Spleen (tissue), 11 donors: ENCODE measurements around the gene CPLX1. TPM values are rescaled to one million over a fixed set of nuclear protein-coding genes. Genes with fewer than 3 reads are reported as not detected.

Source experiments
- DNase-seq: peaks from one replicate; pipeline ENCODE4 v3.0.0-alpha.2; 2020
- H3K27ac ChIP-seq, 8 donors: fragments of 200-600 bp; sonication (generic) in 7 of 8; 1 replicate in 4 of 8; 2 replicates in 4 of 8; pipeline versions ENCODE4 v1.5.0 to v1.8.0; 2016 to 2021; ENCODE audit warnings: inconsistent platforms in 4 of 8, mild to moderate bottlenecking in 4 of 8, moderate library complexity in 1 of 8
- H3K27me3 ChIP-seq, 7 donors: fragments of 200-600 bp; sonication (generic) in 6 of 7; replicated peaks in 1 of 7; 1 replicate in 4 of 7; 2 replicates in 3 of 7; pipeline versions ENCODE4 v1.5.0 to v1.8.0; 2016 to 2021; ENCODE audit warnings: inconsistent platforms in 3 of 7, mild to moderate bottlenecking in 1 of 7
- H3K36me3 ChIP-seq, 6 donors: fragments of 200-600 bp; sonication (generic) in 5 of 6; 1 replicate in 4 of 6; 2 replicates in 2 of 6; pipeline versions ENCODE4 v1.5.0 to v1.8.0; 2016 to 2021; ENCODE audit warnings: inconsistent platforms in 2 of 6
- H3K4me1 ChIP-seq, 6 donors: fragments of 200-600 bp; sonication (generic) in 5 of 6; 1 replicate in 3 of 6; 2 replicates in 3 of 6; pipeline versions ENCODE4 v1.5.0 to v1.8.0; 2016 to 2021; ENCODE audit warnings: inconsistent platforms in 3 of 6
- H3K4me3 ChIP-seq, 8 donors: fragments of 200-600 bp; sonication (generic) in 7 of 8; 1 replicate in 4 of 8; 2 replicates in 4 of 8; pipeline versions ENCODE4 v1.5.0 to v1.8.0; 2016 to 2021; ENCODE audit warnings: inconsistent platforms in 4 of 8, mild to moderate bottlenecking in 4 of 8, moderate library complexity in 2 of 8
- H3K9me3 ChIP-seq, 8 donors: fragments of 200-600 bp; sonication (generic) in 7 of 8; 1 replicate in 4 of 8; 2 replicates in 4 of 8; pipeline versions ENCODE4 v1.5.0 to v1.8.0; 2016 to 2021; ENCODE audit warnings: inconsistent platforms in 4 of 8
- CTCF ChIP-seq, 11 experiments: fragments of 200-600 bp in 7 of 11; fragments of 450-650 bp in 4 of 11; sonication (generic) in 4 of 11; IDR thresholded peaks in 8 of 11; conservative IDR thresholded peaks in 3 of 11; 1 replicate in 7 of 11; 2 replicates in 4 of 11; pipeline versions ENCODE4 v1.4.0 to v1.8.0; 2016 to 2021; ENCODE audit warnings: antibody characterized with exemption in 11 of 11, inconsistent platforms in 4 of 11, mild to moderate bottlenecking in 1 of 11
- POLR2A ChIP-seq, 3 donors: fragments of 450-650 bp; IDR thresholded peaks; one replicate each; pipeline ENCODE4 v1.5.1; 2017; ENCODE audit warnings: antibody characterized with exemption in 3 of 3, mild to moderate bottlenecking in 1 of 3
- POLR2AphosphoS5 ChIP-seq, 3 donors: sonication (generic); formaldehyde crosslinking; IDR thresholded peaks; one replicate each; pipeline ENCODE4 v1.5.1; 2017; ENCODE audit warnings: antibody characterized with exemption in 3 of 3
- WGBS, 5 donors: extraction: QIAGEN DNeasy Blood & Tissue Kit in 3 of 5; methylation state at CpG; one replicate each; pipeline versions ENCODE4 v1.1.5 to v1.1.7; 2013 to 2018; 5-methylcytosine and 5-hydroxymethylcytosine counted together
- intact Hi-C: fragments of 100-400 bp; cut with DNase I; formaldehyde crosslinking; loops from one replicate; pipeline ENCODE4 v1.15.0; 2023; ENCODE audit warnings: low total_unique reads
- polyA plus RNA-seq, 3 donors: library from polyadenylated mRNA; stranded (reverse); fragments of 200-250 nt; gene quantifications; one replicate each; pipeline ENCODE4 v1.2.1, GENCODE V29; 2013
- total RNA-seq, 7 donors: library from RNA; depleted of rRNA in 3 of 7; stranded (reverse); fragments of >200 nt in 3 of 7; fragmentation: NEBNext Ultra II Directional in 4 of 7; extraction: Animal tissue kit (Norgen Biotek cat#: 25700) in 4 of 7; gene quantifications; one replicate each; pipeline versions ENCODE4 v1.1.0 to v1.2.1, GENCODE V29; 2016 to 2021
- donor health status: healthy with polysubstance abuse.
- donor health status: DM: no; HTN: no; CAD: no; lungs with moderate emphysema.
- donor health status: DM: no; HTN: no; CAD: no.
- donor health status: Bipolar disorder and iron deficiency.
- donor health status: healthy.
- donor health status: DM: no; HTN: no; CAD: no.
- donor health status: DM: yes; HTN: yes; CAD: no.

Gene CPLX1
- total and polyA plus RNA-seq, 10 donors, result 1.3 to 20.7 (median 11.5) TPM

DNA sequence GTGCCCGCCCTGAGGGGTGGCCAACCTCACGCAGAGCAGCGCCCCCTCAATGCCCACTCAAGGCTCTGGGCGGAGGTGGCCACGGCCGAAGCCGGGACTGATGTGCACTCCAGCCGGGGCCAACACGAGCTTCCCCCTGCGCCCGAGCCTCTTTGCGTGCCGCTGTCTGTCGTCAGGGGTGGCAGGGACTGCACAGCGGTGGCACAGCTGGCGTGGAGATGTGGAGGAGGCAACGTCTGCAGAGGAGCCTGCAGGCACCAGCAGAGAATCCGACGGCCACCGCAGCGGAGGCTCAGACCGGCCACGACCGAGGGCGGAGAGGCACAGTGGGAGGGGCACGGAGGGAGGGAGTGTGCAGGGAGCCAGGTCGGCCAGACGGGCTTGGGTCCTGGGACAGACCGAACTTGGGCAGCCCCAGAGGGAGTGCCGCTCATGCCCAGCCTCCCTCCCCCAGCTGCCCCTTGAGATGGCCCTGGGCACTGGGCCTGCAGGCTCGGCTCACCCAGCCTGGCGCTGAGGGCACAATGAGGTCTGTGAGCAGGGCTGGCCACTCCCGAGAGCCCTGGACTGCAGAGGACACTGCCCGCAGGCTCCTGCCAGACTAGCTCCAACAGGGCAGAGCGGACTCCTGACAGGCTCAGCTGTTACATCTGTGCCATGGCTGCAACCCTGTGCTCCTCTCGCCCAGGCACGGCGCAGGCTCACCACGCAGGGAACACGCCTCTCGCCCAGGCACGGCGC is 46.5 kb upstream of the CPLX1 start:
- no peak for DNase-seq
- Histone ChIP-seq H3K27ac (no peak overlapping the region), H3K36me3 (peaks cover 9 to 100% (median 86%) of the 10 kb centered on the region in 6 donors), H3K9me3 (no peaks in the 10 kb centered on the region), H3K27me3 (no peaks in the 10 kb centered on the region), H3K4me1 (no peaks in the 10 kb centered on the region), H3K4me3 (no peak overlapping the region)
- TF ChIP-seq POLR2AphosphoS5 (IDR thresholded peaks at IDR 0.05) (peak in 1 of 3 donors; percentile 52), POLR2A (IDR thresholded peaks at IDR 0.05) (no peak)
- intact Hi-C loops, result no loop called here
- WGBS, 5 donors, result 94 to 97% (median 96%) methylated on average over 23 to 43 of the region's 43 CpGs

GRCh38 chr4:871484-871883 is 45.6 kb upstream of the CPLX1 start:
- no peak for DNase-seq
- Histone ChIP-seq H3K27ac (no peak overlapping the region), H3K36me3 (peaks cover 5 to 100% (median 86%) of the 10 kb centered on the region in 6 donors), H3K9me3 (no peaks in the 10 kb centered on the region), H3K4me1 (no peaks in the 10 kb centered on the region), H3K27me3 (no peaks in the 10 kb centered on the region), H3K4me3 (no peak overlapping the region)
- intact Hi-C loops, result no loop called here
- WGBS, 5 donors, result 90 to 97% (median 95%) methylated on average over 9 of the region's 9 CpGs
- TF ChIP-seq POLR2A (IDR thresholded peaks at IDR 0.05) (no peak), CTCF (IDR thresholded peaks at IDR 0.05 in 8 of 11, conservative IDR thresholded peaks at IDR 0.05 in 3 of 11) (no peak)

- WGBS, 5 donors, result 86 to 96% (median 89%) methylated on average over 9 to 20 of the region's 20 CpGs
- peaks cover 5 to 100% (median 86%) of the 10 kb centered on the region in 6 donors for H3K36me3 ChIP-seq
- no peak for TF ChIP-seq CTCF (IDR thresholded peaks at IDR 0.05 in 8 of 11, conservative IDR thresholded peaks at IDR 0.05 in 3 of 11)
These were observed 45.0 kb upstream of the CPLX1 start for GRCh38 chr4:870951-871350.

GRCh38 chr4:869776-870175 is 43.8 kb upstream of the CPLX1 start:
- peaks cover 5 to 100% (median 85%) of the 10 kb centered on the region in 6 donors for H3K36me3 ChIP-seq
- no peak overlapping the region for H3K27ac ChIP-seq
- no peaks in the 10 kb centered on the region for H3K9me3 ChIP-seq
- 97 to 99% (median 98%) methylated on average over 14 to 15 of the region's 15 CpGs for WGBS, 5 donors
- H3K4me1 ChIP-seq, result no peaks in the 10 kb centered on the region
- intact Hi-C loops, result no loop called here
- TF ChIP-seq CTCF (IDR thresholded peaks at IDR 0.05 in 8 of 11, conservative IDR thresholded peaks at IDR 0.05 in 3 of 11), result no peak
- peak in 1 of 3 donors; percentile 12 for TF ChIP-seq POLR2AphosphoS5 (IDR thresholded peaks at IDR 0.05)
- no peak for TF ChIP-seq POLR2A (IDR thresholded peaks at IDR 0.05)
- no peak for DNase-seq
- H3K4me3 ChIP-seq, result no peak overlapping the region
- H3K27me3 ChIP-seq, result no peaks in the 10 kb centered on the region

More at GRCh38 chr4:870951-871350, 45.0 kb upstream of the CPLX1 start:
- no peaks in the 10 kb centered on the region for H3K27me3 ChIP-seq
- DNase-seq, result no peak
- no peaks in the 10 kb centered on the region for H3K4me1 ChIP-seq
- intact Hi-C loops, result no loop called here
- H3K27ac ChIP-seq, result no peak overlapping the region
- no peak overlapping the region for H3K4me3 ChIP-seq
- H3K9me3 ChIP-seq, result no peaks in the 10 kb centered on the region
